ENCODE measurements around the gene GPR26. TPM values are rescaled to one million over a fixed set of nuclear protein-coding genes. Genes with fewer than 3 reads are reported as not detected.

The GPR26 gene
- total and polyA plus RNA-seq, 8 donors = not detected

DNA sequence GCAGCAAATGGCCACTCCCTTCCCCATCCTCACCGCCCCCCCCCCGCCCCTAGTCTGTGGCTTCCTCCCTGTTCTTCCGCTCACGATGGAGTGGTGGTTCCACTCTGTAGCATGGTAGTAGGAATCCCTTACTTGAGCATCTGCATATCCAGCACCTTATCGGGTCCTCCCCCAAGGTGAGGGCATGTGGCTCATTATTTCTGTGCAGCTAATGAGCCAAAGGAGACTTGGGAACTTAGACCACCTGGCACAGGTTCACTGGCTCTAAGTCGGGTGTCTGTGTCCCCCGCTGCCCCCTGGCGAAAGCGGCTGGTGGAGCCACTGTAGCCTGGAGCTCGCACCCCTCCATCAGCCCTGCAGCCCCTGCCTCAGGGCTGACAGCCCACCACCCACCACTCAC is 22.8 kb upstream of the GPR26 start:
- H3K9me3 ChIP-seq = no peaks in the 10 kb centered on the region
- H3K36me3 ChIP-seq = no peaks in the 10 kb centered on the region
- TF ChIP-seq, protein P1, sequence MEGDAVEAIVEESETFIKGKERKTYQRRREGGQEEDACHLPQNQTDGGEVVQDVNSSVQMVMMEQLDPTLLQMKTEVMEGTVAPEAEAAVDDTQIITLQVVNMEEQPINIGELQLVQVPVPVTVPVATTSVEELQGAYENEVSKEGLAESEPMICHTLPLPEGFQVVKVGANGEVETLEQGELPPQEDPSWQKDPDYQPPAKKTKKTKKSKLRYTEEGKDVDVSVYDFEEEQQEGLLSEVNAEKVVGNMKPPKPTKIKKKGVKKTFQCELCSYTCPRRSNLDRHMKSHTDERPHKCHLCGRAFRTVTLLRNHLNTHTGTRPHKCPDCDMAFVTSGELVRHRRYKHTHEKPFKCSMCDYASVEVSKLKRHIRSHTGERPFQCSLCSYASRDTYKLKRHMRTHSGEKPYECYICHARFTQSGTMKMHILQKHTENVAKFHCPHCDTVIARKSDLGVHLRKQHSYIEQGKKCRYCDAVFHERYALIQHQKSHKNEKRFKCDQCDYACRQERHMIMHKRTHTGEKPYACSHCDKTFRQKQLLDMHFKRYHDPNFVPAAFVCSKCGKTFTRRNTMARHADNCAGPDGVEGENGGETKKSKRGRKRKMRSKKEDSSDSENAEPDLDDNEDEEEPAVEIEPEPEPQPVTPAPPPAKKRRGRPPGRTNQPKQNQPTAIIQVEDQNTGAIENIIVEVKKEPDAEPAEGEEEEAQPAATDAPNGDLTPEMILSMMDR (IDR thresholded peaks at IDR 0.05) = no peak
- DNase-seq (peak in 1 of 6 donors; percentile 9), FAIRE-seq (no peak), ATAC-seq (no peak)
- no peaks in the 10 kb centered on the region for H3K4me1 ChIP-seq
- no peak overlapping the region for H3K4me3 ChIP-seq
- intact Hi-C loops (cut with DNase I) = no loop called here
- no peaks in the 10 kb centered on the region for H3K27me3 ChIP-seq
- H3K27ac ChIP-seq = no peak overlapping the region
- WGBS, 2 donors = 59 to 62% methylated on average over 10 of the region's 10 CpGs

DNA sequence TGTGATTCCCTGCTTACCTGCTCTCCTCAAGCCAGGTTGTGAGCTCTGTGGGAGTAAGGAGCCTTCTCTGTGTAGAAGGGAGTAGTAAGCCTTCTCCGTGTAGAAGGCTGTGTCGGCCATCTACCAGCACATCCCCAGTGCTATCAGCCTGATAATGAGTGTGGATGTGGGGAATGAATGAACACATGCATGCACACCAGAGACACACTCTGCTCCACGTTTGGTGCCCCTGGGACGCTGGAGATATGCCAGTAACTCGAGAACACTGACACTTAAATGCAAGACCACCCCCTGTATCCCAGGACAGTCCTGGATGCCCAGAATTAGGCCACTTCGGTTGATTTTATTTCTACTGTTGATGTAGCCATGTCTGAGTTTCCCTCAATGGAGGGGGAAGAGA is 21.1 kb upstream of the GPR26 start:
- no peak for FAIRE-seq
- ATAC-seq = no peak
- Histone ChIP-seq H3K4me1 (no peaks in the 10 kb centered on the region), H3K27me3 (no peaks in the 10 kb centered on the region), H3K27ac (no peak overlapping the region), H3K4me3 (no peak overlapping the region), H3K9me3 (no peaks in the 10 kb centered on the region), H3K36me3 (no peaks in the 10 kb centered on the region)
- 35 to 44% methylated on average over 6 of the region's 6 CpGs for WGBS, 2 donors
- TF ChIP-seq, protein P1 (IDR thresholded peaks at IDR 0.05) = no peak
- intact Hi-C loops (cut with DNase I) = no loop called here
- DNase-seq = no peak

DNA sequence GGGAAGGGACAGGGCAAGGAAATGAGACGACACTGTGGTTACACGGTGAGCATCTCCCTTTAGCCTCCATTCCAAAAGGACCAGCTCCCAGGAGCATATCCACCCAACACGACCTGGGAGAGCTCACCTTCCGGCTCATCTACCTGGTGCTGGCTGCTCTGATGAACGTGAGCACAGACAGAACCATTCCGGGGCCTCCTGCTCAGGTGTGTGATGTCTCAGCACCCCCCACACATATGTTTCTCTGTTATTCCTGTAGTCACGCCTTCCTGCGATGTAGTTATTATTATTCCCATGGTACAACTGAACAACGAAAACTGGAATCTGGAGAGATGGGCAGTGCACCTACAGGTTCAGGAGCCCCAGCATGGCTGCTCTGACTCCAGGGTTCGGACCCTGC is 20.5 kb upstream of the GPR26 start:
- WGBS, 2 donors = 54 to 66% methylated on average over 10 of the region's 10 CpGs
- Histone ChIP-seq H3K9me3 (no peaks in the 10 kb centered on the region), H3K27me3 (no peaks in the 10 kb centered on the region), H3K4me1 (no peaks in the 10 kb centered on the region), H3K4me3 (no peak overlapping the region), H3K36me3 (no peaks in the 10 kb centered on the region), H3K27ac (no peak overlapping the region)
- DNase-seq (peak in 1 of 6 donors; percentile 1), FAIRE-seq (no peak), ATAC-seq (no peak)
- intact Hi-C loops (cut with DNase I) = no loop called here
- TF ChIP-seq, protein P1 (IDR thresholded peaks at IDR 0.05) = no peak

DNA sequence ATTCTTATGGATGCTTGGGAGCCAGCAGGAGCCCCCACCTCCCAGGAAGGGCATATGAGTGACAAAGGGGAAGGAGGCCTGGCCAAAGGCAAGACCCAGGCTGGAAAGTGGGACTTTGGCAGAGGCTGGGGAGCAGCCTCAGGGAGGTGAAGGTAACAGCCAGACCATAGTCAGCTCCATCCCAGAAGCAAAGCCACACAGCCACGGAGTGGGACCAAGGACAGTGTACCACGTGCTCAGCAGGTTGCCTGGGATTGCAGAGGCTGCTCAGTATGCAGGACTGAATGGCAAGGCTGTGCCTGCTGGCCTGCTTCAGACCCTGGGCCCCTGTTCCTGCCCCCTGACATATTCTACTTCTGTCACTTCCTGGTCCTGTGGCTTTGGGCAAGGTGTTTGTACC is 17.6 kb upstream of the GPR26 start:
- WGBS, 2 donors = 6 to 13% methylated on average over 2 of the region's 2 CpGs
- Histone ChIP-seq H3K9me3 (no peaks in the 10 kb centered on the region), H3K27ac (no peak overlapping the region), H3K4me3 (no peak overlapping the region), H3K4me1 (no peaks in the 10 kb centered on the region), H3K36me3 (no peaks in the 10 kb centered on the region), H3K27me3 (peaks cover 0 to 6% (median 0%) of the 10 kb centered on the region in 4 donors)
- ATAC-seq (no peak), DNase-seq (peak in 1 of 6 donors; percentile 7), FAIRE-seq (no peak)
- intact Hi-C loops (cut with DNase I) = no loop called here
- TF ChIP-seq, protein P1 (IDR thresholded peaks at IDR 0.05) = no peak

DNA sequence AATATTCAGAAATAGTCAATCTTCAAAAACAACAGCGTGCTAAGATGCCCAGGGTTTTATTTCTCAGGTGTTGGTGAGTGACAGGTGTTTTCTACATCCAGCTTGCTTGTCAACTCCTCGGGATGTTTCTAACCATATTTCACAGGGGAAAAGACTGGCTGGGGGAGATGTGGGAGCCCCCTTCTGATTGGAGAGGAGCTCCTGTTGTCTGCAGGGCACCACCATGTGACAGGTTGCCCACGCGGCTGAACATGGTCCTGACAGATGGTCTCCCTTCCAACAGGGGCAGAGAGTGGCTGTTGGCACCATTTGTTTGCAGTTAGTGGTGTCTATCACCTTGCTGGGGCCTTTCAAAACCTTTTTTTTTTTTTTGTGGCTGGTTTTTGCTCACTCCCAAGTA is 16.5 kb upstream of the GPR26 start:
- TF ChIP-seq, protein P1 (IDR thresholded peaks at IDR 0.05) = no peak
- intact Hi-C loops (cut with DNase I) = no loop called here
- WGBS, 2 donors = 45 to 63% methylated on average over 4 of the region's 4 CpGs
- H3K4me1 ChIP-seq = no peaks in the 10 kb centered on the region
- DNase-seq = peak in 1 of 6 donors; percentile 0
- H3K4me3 ChIP-seq = no peak overlapping the region
- no peak overlapping the region for H3K27ac ChIP-seq
- no peak for FAIRE-seq
- H3K27me3 ChIP-seq = peaks cover 0 to 6% (median 0%) of the 10 kb centered on the region in 4 donors
- H3K36me3 ChIP-seq = no peaks in the 10 kb centered on the region
- no peaks in the 10 kb centered on the region for H3K9me3 ChIP-seq
- no peak for ATAC-seq

Measured in pancreas (tissue), 10 donors.